HepG2 (cell line): Measurements from ENCODE around the gene ERV3-1. TPM values are rescaled to one million over a fixed set of nuclear protein-coding genes. Genes with fewer than 3 reads are reported as not detected.

Source experiments
- ARHGAP35 ChIP-seq: sonication (generic); formaldehyde crosslinking; IDR thresholded peaks from 2 replicates; pipeline ENCODE4 v1.9.0; 2022; ENCODE audit warnings: mild to moderate bottlenecking, inconsistent platforms, moderate library complexity, missing genetic modification reagents, borderline replicate concordance
- HMGXB3 ChIP-seq: sonication (generic); formaldehyde crosslinking; IDR thresholded peaks from 2 replicates; pipeline ENCODE4 v1.4.0; 2020; ENCODE audit warnings: missing genetic modification reagents, borderline replicate concordance
- HNRNPK ChIP-seq: fragments of 200-400 bp; formaldehyde crosslinking; IDR thresholded peaks from 2 replicates; pipeline ENCODE4 v1.6.1; 2018; ENCODE audit warnings: low read length, low read depth, moderate library complexity, mild to moderate bottlenecking; ENCODE audit not compliant: poor library complexity, severe bottlenecking
- KDM1A ChIP-seq: IDR thresholded peaks from 2 replicates; pipeline ENCODE4 v1.6.1; 2016; ENCODE audit warnings: missing compliant biosample characterization
- MAFG ChIP-seq: sonication (generic); formaldehyde crosslinking; IDR thresholded peaks from 2 replicates; pipeline ENCODE4 v1.5.1; 2020; ENCODE audit warnings: mild to moderate bottlenecking, missing genetic modification reagents
- MYNN ChIP-seq: sonication (generic); formaldehyde crosslinking; IDR thresholded peaks from 2 replicates; pipeline ENCODE4 v1.4.0; 2020; ENCODE audit warnings: mild to moderate bottlenecking, low read depth, missing genetic modification reagents
- NR3C1 ChIP-seq: sonication (generic); formaldehyde crosslinking; IDR thresholded peaks from 2 replicates; pipeline ENCODE4 v1.4.0; 2020; ENCODE audit warnings: missing genetic modification reagents
- ZBTB25 ChIP-seq: IDR thresholded peaks from 2 replicates; pipeline ENCODE4 v1.6.1; 2018; ENCODE audit warnings: missing genetic modification reagents
- ZBTB33 ChIP-seq: sonication (generic); formaldehyde crosslinking; IDR thresholded peaks from 2 replicates; pipeline ENCODE4 v1.4.0; 2020; ENCODE audit warnings: missing genetic modification reagents
- ZBTB43 ChIP-seq: sonication (generic); formaldehyde crosslinking; conservative IDR thresholded peaks from 2 replicates; pipeline ENCODE4 v1.4.0; 2020; ENCODE audit warnings: missing genetic modification reagents
- ZFP90 ChIP-seq: sonication (generic); formaldehyde crosslinking; IDR thresholded peaks from 2 replicates; pipeline ENCODE4 v1.8.0; 2022; ENCODE audit warnings: missing genetic modification reagents, mild to moderate bottlenecking, inconsistent platforms, borderline replicate concordance
- ZKSCAN5 ChIP-seq: sonication (generic); formaldehyde crosslinking; IDR thresholded peaks from 2 replicates; pipeline ENCODE4 v1.5.1; 2020; ENCODE audit warnings: mild to moderate bottlenecking, missing genetic modification reagents
- ZNF101 ChIP-seq: sonication (generic); formaldehyde crosslinking; IDR thresholded peaks from 2 replicates; pipeline ENCODE4 v1.4.0; 2020; ENCODE audit warnings: mild to moderate bottlenecking, low read depth, missing genetic modification reagents, borderline replicate concordance
- ZNF335 ChIP-seq: sonication (generic); formaldehyde crosslinking; IDR thresholded peaks from 2 replicates; pipeline ENCODE4 v1.4.0; 2020; ENCODE audit warnings: missing genetic modification reagents
- ZNF557 ChIP-seq: sonication (generic); formaldehyde crosslinking; IDR thresholded peaks from 2 replicates; pipeline ENCODE4 v1.4.0; 2020; ENCODE audit warnings: missing genetic modification reagents
- ZNF639 ChIP-seq: conservative IDR thresholded peaks from 2 replicates; pipeline ENCODE4 v1.6.1; 2018; ENCODE audit warnings: missing genetic modification reagents
- polyA plus RNA-seq, 8 experiments: library from polyadenylated mRNA; depleted of rRNA in 3 of 8; stranded (reverse) in 7 of 8; unstranded in 1 of 8; fragments of >200 nt; fragmentation: Illumina TruSeq in 4 of 8; extraction: Trizol in 4 of 8; gene quantifications; 2 replicates each; pipeline versions ENCODE4 v1.2.1 to v1.2.3, GENCODE V29; 2011 to 2016; ENCODE audit warnings: low read depth in 4 of 8, missing spikeins in 1 of 8, mixed read lengths in 1 of 8; ENCODE audit not compliant: insufficient read depth in 1 of 8
- total RNA-seq, 5 experiments: library from RNA; depleted of rRNA; stranded (reverse); fragments of >200 nt; fragmentation: Illumina TruSeq; extraction: Trizol; gene quantifications; 2 replicates each; pipeline ENCODE4 v1.2.3, GENCODE V29; 2016; ENCODE audit warnings: low read depth in 1 of 5

Gene ERV3-1
- total and polyA plus RNA-seq, 2 of the 13 experiments (the other 11 are each of a cell fraction or from before 2014, with no cell fraction given), result 20.4 to 86.3 TPM

GRCh38 chr7:64947252-64948000 lies 59.1 kb downstream of the ERV3-1 start (continued):
- TF ChIP-seq ZBTB33 (CRISPR knock-in tag) (no peak), MYNN (CRISPR knock-in tag) (no peak), MAFG (no peak), ZBTB43 (CRISPR knock-in tag) (no peak), HNRNPK (no peak), KDM1A (CRISPR knock-in tag) (no peak), ARHGAP35 (CRISPR knock-in tag) (0 out of 2 replicates have a peak, but pooled peaks have one; percentile 68), ZBTB25 (CRISPR knock-in tag) (no peak), ZNF639 (no peak), NR3C1 (CRISPR knock-in tag) (no peak), HMGXB3 (CRISPR knock-in tag) (no peak), ZNF335 (CRISPR knock-in tag) (no peak), ZFP90 (CRISPR knock-in tag) (no peak), ZNF101 (no peak), ZKSCAN5 (CRISPR knock-in tag) (no peak), ZNF557 (CRISPR knock-in tag) (no peak)
